Breast epithelium (tissue), 3 donors: ENCODE data around the gene HPCA.

Experiments used
- POLR2A ChIP-seq: fragments of 450-650 bp; IDR thresholded peaks from one replicate; pipeline ENCODE4 v1.6.1; 2016; ENCODE audit warnings: antibody characterized with exemption, mild to moderate bottlenecking, moderate library complexity
- POLR2AphosphoS5 ChIP-seq, 3 donors: sonication (generic); formaldehyde crosslinking; IDR thresholded peaks; one replicate each; pipeline ENCODE4 v1.6.1; 2017; ENCODE audit warnings: antibody characterized with exemption in 3 of 3
- TF ChIP-seq, protein P1 (sequence below), 3 donors: fragments of 450-650 bp; IDR thresholded peaks; one replicate each; pipeline ENCODE4 v1.5.1; 2016 to 2017; ENCODE audit warnings: antibody characterized with exemption in 3 of 3, mild to moderate bottlenecking in 3 of 3, moderate library complexity in 3 of 3

DNA sequence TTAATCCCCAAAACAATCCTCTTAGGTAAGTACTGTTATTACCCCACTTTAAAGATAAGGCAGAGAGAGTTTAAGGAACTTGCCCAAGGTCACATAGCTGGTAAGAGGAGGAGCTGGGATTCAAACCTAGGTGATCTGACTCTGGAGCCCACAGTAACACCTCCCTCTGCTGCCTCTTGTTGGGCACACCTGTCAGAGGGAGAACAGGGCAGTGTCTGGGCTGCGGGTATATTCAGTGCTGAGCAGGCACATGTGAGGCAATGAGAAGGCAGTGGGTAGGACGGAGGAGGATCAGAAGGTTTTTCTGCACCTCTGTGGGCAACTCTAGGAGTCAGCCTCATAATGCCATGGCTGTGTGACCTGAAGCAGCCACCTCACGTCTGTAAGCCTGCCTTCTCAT is 1.8 kb downstream of the HPCA start:
- TF ChIP-seq, protein P1, sequence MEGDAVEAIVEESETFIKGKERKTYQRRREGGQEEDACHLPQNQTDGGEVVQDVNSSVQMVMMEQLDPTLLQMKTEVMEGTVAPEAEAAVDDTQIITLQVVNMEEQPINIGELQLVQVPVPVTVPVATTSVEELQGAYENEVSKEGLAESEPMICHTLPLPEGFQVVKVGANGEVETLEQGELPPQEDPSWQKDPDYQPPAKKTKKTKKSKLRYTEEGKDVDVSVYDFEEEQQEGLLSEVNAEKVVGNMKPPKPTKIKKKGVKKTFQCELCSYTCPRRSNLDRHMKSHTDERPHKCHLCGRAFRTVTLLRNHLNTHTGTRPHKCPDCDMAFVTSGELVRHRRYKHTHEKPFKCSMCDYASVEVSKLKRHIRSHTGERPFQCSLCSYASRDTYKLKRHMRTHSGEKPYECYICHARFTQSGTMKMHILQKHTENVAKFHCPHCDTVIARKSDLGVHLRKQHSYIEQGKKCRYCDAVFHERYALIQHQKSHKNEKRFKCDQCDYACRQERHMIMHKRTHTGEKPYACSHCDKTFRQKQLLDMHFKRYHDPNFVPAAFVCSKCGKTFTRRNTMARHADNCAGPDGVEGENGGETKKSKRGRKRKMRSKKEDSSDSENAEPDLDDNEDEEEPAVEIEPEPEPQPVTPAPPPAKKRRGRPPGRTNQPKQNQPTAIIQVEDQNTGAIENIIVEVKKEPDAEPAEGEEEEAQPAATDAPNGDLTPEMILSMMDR (IDR thresholded peaks at IDR 0.05), result no peak
- TF ChIP-seq POLR2AphosphoS5 (IDR thresholded peaks at IDR 0.05) (no peak), POLR2A (no peak)
